Parathyroid adenoma (tissue), 2 donors: ENCODE measurements around the gene INPP5A.

Experiments
- H2AFZ ChIP-seq: fragments of 300-600 bp; sonication (generic); one replicate; pipeline ENCODE4 v1.7.0; 2017; ENCODE audit warnings: antibody characterized with exemption, mild to moderate bottlenecking
- H3K27ac ChIP-seq: fragments of 300-600 bp; sonication (generic); one replicate; pipeline ENCODE4 v1.7.0; 2017
- H3K27me3 ChIP-seq: fragments of 300-600 bp; sonication (generic); one replicate; pipeline ENCODE4 v1.7.0; 2017; ENCODE audit warnings: low read length; ENCODE audit not compliant: control insufficient read depth, insufficient read depth
- H3K36me3 ChIP-seq: fragments of 300-600 bp; sonication (generic); one replicate; pipeline ENCODE4 v1.7.0; 2017; ENCODE audit warnings: low read length; ENCODE audit not compliant: control insufficient read depth, insufficient read depth
- H3K4me1 ChIP-seq: fragments of 300-600 bp; sonication (generic); one replicate; pipeline ENCODE4 v1.7.0; 2017; ENCODE audit warnings: control low read depth
- H3K4me2 ChIP-seq: fragments of 300-600 bp; sonication (generic); one replicate; pipeline ENCODE4 v1.7.0; 2017; ENCODE audit warnings: low read length
- H3K4me3 ChIP-seq: fragments of 300-600 bp; sonication (generic); one replicate; pipeline ENCODE4 v1.7.0; 2017; ENCODE audit warnings: low read depth, low read length
- H3K79me2 ChIP-seq: fragments of 300-600 bp; sonication (generic); one replicate; pipeline ENCODE4 v1.7.0; 2017; ENCODE audit warnings: control low read depth
- H3K9ac ChIP-seq: fragments of 300-600 bp; sonication (generic); one replicate; pipeline ENCODE4 v1.7.0; 2017; ENCODE audit warnings: mild to moderate bottlenecking
- H3K9me3 ChIP-seq: fragments of 300-600 bp; sonication (generic); one replicate; pipeline ENCODE4 v1.7.0; 2017; ENCODE audit warnings: low read length; ENCODE audit not compliant: control insufficient read depth
- TF ChIP-seq, protein P1 (sequence below): fragments of 300-600 bp; sonication (generic); IDR thresholded peaks from one replicate; pipeline ENCODE4 v1.7.0; 2017; ENCODE audit warnings: antibody characterized with exemption, mild to moderate bottlenecking
- donor health status: primary hyperparathyroidism.

The INPP5A gene

DNA sequence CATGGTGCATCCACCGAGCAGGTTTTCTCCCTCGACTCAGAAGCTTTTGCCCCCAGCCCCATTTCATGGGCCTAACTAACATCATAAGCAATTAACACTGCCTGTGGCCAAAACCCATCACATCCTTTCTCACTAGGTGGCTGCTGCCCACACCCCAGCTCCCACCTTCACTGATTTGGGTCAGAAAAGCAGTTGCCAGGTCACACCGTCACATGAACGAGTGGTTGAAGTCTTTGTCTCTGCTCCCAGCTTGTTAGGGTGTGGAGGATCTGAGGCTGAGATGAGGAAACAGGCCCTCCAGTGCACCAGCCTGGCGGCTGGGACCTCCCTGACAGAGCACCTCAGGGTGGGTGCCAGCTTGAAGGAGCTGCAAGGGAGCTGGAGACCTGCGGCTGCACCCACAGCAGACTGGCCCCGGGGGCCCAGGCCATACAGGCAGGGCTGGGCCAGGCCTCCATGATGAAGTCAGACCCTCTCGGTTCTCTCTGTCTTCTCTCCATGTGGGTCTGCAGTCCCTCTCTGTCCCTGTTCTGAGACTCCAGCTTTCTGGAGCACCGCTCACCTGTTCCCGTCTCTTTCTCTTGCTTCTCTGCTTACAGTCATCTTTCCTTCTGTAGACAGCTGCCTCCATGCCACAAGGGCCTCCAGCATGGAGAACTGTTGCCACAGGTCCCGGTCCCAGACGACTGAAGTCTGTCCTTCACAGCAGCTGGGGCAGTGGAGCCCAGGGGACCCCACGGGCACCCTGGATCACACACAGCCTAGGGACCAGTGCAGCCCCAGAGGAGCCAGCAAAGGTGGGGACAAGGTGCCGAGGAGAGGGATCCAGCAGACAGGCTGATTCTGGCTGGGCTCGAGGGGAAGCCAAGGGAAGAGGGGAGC, 13.8 kb upstream of the INPP5A start:
- Histone ChIP-seq H3K9ac (no peak overlapping the region), H3K36me3 (no peaks in the 10 kb centered on the region), H2AFZ (no peak overlapping the region), H3K9me3 (no peaks in the 10 kb centered on the region), H3K4me2 (no peak overlapping the region), H3K27ac (no peak overlapping the region), H3K4me1 (peaks cover 11% of the 10 kb centered on the region), H3K4me3 (no peak overlapping the region), H3K79me2 (no peaks in the 10 kb centered on the region), H3K27me3 (no peaks in the 10 kb centered on the region)
- TF ChIP-seq, protein P1, sequence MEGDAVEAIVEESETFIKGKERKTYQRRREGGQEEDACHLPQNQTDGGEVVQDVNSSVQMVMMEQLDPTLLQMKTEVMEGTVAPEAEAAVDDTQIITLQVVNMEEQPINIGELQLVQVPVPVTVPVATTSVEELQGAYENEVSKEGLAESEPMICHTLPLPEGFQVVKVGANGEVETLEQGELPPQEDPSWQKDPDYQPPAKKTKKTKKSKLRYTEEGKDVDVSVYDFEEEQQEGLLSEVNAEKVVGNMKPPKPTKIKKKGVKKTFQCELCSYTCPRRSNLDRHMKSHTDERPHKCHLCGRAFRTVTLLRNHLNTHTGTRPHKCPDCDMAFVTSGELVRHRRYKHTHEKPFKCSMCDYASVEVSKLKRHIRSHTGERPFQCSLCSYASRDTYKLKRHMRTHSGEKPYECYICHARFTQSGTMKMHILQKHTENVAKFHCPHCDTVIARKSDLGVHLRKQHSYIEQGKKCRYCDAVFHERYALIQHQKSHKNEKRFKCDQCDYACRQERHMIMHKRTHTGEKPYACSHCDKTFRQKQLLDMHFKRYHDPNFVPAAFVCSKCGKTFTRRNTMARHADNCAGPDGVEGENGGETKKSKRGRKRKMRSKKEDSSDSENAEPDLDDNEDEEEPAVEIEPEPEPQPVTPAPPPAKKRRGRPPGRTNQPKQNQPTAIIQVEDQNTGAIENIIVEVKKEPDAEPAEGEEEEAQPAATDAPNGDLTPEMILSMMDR = no peak

DNA sequence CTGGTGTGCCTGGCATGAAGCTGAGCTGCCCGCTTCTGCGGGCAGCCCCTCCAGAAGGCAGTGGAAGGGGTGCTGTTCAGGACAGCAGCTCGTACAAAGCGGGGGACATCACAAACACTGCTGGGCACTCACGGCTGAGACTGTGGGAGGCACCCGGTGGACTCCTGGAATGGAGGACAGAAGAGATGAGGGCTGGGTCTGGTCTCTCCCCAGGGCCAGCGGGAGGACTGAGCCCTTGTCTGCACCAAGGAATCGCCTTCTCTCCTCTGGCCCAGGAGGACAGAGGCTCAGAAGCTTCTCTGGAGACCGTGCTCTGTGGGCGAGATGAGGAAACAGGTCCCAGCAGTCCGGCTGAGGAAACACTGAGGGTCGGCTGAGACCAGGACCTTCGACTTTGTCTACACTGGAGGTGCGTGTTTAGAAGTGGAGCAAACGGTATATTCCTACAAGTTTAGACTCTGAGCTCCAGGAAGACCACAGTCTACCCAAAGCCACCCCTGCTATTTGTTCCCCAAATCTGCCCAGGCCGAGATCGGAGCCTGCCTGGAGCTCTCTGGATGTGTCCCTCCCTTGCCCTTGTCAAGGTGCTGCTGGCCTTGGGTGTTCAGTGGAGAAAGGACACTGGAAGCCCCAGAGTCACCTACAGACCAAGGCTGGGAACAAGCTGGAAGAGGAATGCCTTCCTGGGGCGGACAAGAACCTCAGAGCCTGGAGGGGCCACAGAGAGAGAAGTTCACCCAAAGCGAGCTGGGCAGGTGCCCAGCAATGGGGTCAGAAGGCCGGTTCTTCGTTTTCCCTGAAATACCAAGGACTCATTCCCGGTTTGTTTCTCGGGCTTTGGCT, 12.9 kb upstream of the INPP5A start:
- TF ChIP-seq, protein P1 = no peak
- peaks cover 6% of the 10 kb centered on the region for H3K4me1 ChIP-seq
- H3K4me2 ChIP-seq = no peak overlapping the region
- H3K9ac ChIP-seq = no peak overlapping the region
- H3K9me3 ChIP-seq = no peaks in the 10 kb centered on the region
- H3K36me3 ChIP-seq = no peaks in the 10 kb centered on the region
- no peak overlapping the region for H3K27ac ChIP-seq
- H3K79me2 ChIP-seq = no peaks in the 10 kb centered on the region
- no peak overlapping the region for H3K4me3 ChIP-seq
- no peaks in the 10 kb centered on the region for H3K27me3 ChIP-seq
- H2AFZ ChIP-seq = no peak overlapping the region

DNA sequence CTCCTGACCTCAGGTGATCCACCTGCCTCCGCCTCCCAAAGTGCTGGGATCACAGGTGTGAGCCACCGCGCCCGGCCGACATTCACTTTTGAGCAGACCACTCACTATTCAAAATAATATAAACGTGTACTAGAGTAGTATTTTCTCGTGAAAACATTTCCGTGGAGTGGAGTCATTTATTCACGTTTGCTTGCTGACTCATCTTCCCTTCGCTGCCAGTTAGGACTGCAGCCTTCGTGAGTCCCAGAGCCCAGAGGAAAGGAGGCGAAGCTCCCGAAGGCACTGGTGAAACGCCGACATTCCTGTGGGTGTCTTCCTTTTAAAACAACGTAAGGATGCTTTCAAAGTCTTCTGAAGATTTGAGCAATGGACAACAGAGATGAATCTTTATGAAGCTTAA, 10.9 kb upstream of the INPP5A start:
- Histone ChIP-seq H3K4me1 (peaks cover 6% of the 10 kb centered on the region), H3K27me3 (no peaks in the 10 kb centered on the region), H3K79me2 (no peaks in the 10 kb centered on the region), H3K9ac (no peak overlapping the region), H3K4me2 (no peak overlapping the region), H3K27ac (no peak overlapping the region), H3K4me3 (no peak overlapping the region), H2AFZ (no peak overlapping the region), H3K9me3 (no peaks in the 10 kb centered on the region), H3K36me3 (no peaks in the 10 kb centered on the region)
- TF ChIP-seq, protein P1 = no peak

DNA sequence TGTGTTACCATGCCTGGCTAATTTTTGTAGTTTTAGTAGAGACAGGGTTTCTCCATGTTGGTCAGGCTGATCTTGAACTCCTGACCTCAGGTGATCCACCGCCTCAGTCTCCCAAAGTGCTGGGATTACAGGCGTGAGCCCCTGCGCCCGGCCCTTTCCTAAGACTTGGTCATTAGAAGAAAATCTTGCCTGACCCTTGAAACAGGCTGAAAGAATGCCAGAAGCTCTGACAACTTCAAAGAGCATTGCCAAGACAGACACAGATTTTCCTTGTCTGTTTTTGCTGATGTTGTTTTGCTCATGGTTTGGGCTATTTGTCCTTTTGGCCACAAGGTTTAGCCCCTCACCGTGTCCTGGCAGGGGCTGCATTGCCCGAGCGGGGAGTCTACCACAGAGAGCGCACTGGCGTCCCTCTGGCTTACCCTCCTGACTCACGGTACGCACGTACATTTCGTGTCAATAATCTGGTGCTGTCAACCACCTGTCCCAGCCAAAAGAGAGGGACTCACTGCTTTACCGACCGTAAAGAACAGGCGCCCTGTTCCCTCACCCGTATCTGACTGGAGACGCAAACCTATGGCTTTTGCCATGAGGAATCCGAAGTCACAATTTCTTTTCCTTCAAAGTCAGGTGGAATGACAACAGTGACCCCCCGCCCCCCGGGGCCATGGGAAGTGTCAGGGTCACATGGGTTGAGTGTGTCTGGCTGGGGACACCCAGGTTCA, 10.1 kb upstream of the INPP5A start:
- Histone ChIP-seq H2AFZ (peak overlapping the region; percentile 20), H3K79me2 (no peaks in the 10 kb centered on the region), H3K9ac (no peak overlapping the region), H3K4me3 (no peak overlapping the region), H3K27ac (no peak overlapping the region), H3K4me2 (no peak overlapping the region), H3K27me3 (no peaks in the 10 kb centered on the region), H3K9me3 (no peaks in the 10 kb centered on the region), H3K36me3 (no peaks in the 10 kb centered on the region), H3K4me1 (peaks cover 6% of the 10 kb centered on the region)
- TF ChIP-seq, protein P1 = no peak
